HG03175 (cell line): ENCODE measurements around the gene CNNM4.
A peak's percentile ranks its signal among the peaks of the same experiment; 100 is the strongest.

ENCODE experiments used
- ATAC-seq: cut with Tn5 transposase; IDR thresholded peaks from one replicate; pipeline ENCODE4 v1.9.1; 2021; ENCODE audit warnings: mild to moderate bottlenecking, moderate library complexity; ENCODE audit not compliant: unreplicated experiment

The CNNM4 gene

DNA sequence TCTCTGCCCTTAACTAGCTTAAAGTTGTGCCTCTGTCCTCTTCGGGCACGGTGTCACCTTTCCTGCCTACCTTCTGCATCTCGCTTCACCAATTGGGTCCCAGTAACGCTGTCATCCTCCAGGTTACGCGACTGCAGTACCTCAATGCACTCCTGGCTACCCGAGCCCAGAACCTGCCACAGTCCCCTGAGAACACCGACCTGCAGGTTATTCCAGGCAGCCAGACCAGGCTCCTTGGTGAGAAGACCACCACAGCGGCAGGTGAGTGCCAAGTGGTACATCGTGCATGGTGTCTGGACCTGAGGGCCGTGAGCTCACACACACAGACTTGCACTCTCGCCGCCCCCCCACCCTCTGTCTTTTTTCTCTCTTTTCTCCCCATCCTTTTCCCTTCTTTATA, 68.2 kb downstream of the CNNM4 start:
- no peak for ATAC-seq

GRCh38 chr2:96830044-96830562, 69.4 kb downstream of the CNNM4 start:
- ATAC-seq, result no peak

GRCh38 chr2:96831679-96832078, 71.0 kb downstream of the CNNM4 start:
- ATAC-seq, result no peak

DNA sequence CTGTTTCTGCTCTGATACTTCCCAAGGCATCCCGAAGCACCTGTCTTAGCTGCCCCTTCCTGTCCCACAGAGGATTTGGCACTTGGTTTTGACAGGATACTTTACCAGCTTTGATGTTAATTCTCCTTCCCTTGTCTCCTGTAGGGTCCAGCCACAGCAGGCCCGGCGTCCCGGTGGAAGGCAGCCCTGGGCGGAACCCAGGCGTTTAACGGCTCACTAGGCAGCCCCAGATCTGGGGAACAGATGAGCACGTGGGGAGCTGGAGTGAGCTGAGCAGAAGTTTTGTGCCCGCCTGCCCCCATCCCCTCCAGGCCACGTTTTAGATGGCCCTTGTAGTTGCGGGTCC, 71.7 kb downstream of the CNNM4 start:
- ATAC-seq, result no peak

GRCh38 chr2:96832754-96833507, 72.2 kb downstream of the CNNM4 start:
- no peak for ATAC-seq

DNA sequence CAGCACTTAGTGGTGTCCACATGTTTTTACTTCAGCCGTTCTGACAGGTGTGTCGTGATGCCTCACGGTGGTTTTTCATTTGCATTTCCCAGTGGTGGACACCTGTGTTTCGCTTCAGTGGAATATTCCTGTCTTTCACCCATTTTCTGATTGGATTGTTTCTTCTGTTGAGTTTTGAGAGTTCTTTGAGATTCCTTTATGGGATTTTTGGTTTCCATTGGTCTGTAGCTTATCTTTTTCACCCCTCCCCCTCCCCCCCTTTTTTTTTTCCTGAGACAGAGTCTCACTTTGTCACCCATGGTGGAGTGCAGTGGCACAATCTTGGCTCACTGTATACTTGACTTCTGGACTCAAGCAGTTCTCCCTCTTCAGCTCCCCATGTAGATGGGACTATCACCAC, 75.1 kb downstream of the CNNM4 start:
- ATAC-seq, result no peak

GRCh38 chr2:96837575-96837974, 76.9 kb downstream of the CNNM4 start:
- ATAC-seq, result no peak

GRCh38 chr2:96838345-96839292, 77.9 kb downstream of the CNNM4 start:
- no peak for ATAC-seq

DNA sequence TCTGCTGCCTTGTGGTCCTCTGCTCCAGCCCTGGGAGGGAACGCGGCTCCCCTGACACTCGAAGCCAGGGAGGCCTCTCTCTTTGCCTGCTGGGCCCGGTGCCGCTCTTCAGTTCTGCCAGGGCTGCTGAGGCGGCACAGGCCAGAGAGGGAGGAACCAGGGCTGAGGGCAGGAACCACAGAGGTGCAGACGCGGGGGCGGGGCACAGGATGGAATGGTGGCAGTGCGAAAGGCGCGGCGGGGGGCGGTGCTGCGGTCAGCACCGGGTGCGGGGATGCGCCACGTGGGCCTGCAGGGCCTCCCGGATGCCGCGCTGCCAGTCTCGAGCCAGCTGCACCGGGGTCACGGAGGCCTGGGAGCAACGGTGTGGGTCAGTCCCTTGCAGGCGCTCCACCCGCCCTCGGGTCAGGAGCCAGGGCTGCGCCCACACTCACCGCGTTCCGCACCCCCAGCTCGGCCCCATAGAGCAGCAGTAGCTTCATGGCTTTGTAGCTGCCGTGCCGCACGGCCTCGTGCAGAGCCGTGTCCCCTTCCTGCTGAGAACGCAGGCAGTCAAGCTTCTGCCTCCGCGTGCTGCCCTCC, 78.7 kb downstream of the CNNM4 start:
- ATAC-seq, result peak; percentile 79

- ATAC-seq, result no peak
These were observed 79.5 kb downstream of the CNNM4 start for GRCh38 chr2:96839875-96840850.

DNA sequence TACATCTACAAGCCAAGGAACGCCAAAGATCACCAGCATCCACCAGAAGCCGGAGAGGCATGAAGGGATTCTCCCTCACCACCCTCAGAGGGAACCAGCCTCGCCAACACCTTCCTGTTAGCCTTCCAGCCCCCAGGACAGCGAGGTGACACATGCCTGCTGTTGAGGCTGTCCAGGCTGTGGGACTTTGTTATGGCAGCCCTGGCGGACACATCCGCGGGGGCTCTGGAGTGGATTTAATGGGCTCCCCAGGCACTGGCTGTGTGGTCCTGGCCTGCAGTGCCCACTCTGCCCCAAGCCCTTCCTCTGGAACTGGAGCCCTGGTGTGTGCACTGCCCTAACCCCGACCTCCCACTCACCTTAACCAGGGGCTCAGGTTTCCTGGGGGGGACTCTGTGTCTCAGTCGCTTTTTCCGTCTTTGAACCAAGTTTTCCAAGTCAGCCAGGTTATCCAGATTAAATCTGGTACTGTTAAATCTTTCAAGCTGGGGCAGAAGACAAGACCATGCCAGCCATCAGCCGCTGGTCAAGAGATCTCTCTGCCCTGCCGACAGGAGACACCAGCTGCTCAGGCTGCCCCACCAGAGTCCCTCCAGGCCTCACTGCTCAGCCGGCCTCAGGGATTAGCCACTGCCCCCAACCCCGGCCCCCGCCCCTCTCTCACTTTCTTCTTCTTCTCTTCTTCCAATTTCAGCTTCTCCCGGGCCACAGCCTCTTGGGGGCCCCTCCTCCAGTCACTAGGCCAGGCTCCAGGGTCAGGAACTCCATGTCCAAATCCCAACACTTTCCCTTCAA, 81.2 kb downstream of the CNNM4 start:
- no peak for ATAC-seq

- no peak for ATAC-seq
These were observed 81.9 kb downstream of the CNNM4 start for GRCh38 chr2:96842600-96842999.

DNA sequence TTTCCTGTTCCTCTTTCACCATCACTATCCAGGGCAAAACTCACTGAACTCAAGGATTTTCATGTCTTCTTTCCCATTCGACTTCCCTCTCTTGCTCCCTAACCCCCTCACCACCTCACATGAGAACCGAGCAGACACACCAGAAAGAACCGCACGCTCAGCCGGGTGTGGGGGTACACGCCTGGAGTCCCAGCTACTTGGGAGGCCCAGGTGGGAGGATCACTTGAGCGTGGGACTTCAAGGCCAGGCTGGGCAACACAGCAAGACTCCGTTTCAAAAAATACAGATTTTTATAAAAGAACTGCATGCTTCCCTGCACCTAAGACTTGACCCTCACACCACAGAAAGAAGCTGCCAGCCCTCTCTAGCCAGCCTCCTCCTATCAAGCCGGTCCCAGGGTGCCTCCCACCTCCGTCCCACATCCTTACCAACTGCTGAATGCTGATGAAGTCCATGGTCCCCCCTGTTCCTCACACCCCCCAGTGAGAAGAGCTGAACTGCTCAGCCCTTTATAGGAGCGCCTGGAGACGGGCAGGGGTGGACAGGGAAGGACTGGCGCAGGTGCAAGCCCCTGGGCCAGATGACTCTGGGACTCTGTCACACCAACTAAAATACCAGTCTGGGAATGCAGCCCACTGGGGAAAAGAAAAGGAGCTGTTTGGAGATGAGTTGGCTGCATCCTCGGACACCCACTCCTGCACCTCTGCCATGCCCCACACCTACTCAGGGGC, 83.0 kb downstream of the CNNM4 start, which contains the start of gene ANKRD23:
Gene ANKRD23 (minus strand): TSS at position 484 of the 731 bp plus-strand sequence. CDS start 29 bp downstream, at position 455.
- ATAC-seq, result no peak

DNA sequence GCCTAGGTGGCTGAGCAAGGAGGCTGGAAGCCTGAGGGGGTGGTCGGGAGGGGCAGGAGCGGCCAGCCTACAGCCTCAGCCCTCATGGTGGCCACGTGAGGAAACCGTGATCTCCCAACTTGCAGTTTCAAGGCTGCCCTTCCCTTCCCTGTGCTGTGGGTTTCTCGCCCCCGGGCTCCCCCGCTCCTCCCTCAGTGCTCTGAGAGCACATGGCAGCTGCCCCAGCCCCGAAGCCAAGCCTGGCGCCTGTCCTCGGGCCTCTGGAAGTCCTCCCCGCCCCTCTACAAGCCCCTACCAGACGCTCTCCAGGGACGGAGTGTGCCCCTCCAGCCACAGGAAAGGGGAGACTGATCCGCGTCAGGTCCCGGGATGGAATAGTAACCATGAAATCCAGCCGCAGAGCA, 83.7 kb downstream of the CNNM4 start:
- no peak for ATAC-seq

- ATAC-seq, result no peak
These were observed 86.1 kb downstream of the CNNM4 start for GRCh38 chr2:96846825-96847224.

DNA sequence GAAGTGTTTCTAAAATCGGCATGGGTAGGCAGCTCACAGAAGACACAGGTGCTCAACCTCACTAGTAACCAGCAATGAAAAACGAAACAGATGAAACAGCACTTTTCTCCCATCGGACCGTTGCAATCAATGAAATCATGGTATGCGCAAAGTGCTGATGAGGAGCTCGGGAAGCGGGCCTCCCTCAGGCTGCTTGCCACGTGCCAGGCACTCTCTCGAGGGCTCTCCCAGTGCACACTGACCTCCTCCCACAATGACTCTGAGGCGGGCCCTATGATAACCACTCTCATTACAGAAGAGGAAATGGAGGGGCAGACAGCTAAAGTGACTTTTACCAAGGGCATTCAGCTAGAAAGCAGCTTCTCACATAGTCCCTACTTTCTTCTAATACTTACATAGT, 86.9 kb downstream of the CNNM4 start:
- ATAC-seq, result no peak

GRCh38 chr2:96848264-96848663, 87.6 kb downstream of the CNNM4 start:
- no peak for ATAC-seq

DNA sequence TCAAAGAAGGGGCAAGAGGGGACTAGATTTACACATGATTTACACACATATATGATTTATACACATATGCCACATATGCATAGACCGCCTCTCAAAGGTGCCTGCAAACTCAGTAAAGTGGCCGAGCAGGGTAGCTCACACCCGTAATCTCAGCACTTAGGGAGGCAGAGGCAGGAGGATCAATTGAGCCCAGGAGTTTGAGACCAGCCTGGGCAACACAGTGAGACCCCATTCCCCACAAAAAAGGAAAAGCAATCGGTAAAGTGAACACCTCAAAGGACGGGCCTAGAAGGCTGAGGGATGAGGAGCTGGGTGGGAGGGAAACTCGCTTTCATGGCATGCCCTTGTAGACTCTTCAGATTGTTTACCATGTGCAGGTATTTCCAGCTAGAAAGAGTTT, 92.0 kb downstream of the CNNM4 start:
- ATAC-seq, result no peak

DNA sequence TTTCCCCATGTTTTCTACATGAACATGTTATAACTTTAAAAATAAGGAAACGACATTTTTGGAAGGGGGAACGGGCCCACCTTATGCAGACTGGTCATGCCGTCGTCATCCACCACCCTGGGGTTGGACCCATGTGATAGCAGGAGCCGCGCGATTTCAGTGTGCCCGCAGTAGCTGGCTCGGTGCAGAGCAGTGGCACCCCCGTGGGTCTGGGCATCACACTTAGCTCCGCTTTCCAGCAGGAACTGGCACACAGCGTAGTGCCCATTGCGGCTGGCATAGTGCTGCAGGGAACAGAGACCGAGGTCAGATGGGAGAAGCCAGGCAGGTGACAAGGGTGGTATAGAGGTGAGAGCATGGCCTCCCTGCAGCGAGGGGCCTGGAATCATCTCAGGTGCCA, 92.6 kb downstream of the CNNM4 start:
- no peak for ATAC-seq
